ENCODE measurements around the gene HBEGF.

Gene HBEGF

GRCh38 chr5:140331638-140332037, 14.8 kb downstream of the HBEGF start:
- no peak for DNase-seq

DNA sequence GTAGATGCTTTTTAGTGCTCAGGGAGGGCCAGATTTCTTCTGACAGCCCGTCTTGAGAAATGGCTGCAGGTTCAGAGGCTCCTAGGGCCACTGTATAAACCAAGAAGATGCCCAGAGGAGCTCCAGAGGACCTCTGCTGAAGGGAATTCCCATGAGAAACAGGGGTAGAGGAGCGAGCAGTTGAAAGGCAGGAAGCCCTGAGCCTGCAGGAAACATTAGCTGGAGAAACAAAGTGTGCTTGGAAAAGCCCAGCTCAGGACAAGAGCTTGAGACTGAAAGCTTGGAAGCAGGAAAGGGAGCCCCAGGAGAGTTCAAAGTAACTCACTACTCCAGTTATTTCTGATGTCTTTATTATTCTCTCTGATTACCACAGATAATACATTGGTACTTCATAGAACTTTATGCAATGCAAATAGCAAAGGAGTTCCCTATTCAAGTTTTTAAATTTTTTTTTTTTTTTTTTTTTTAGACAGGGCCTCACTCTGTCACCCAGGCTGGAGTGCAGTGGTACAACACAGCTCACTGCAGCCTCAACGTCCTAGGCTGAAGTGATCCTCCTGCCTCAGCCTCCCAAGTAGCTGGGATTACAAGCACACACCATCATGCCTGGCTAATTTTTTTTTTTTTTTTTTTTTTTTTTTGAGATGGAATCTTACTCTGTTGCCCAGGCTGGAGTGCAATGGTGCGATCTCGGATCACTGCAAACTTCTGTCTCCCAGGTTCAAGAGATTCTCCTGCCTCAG, 16.5 kb downstream of the HBEGF start:
- no peak for DNase-seq

DNA sequence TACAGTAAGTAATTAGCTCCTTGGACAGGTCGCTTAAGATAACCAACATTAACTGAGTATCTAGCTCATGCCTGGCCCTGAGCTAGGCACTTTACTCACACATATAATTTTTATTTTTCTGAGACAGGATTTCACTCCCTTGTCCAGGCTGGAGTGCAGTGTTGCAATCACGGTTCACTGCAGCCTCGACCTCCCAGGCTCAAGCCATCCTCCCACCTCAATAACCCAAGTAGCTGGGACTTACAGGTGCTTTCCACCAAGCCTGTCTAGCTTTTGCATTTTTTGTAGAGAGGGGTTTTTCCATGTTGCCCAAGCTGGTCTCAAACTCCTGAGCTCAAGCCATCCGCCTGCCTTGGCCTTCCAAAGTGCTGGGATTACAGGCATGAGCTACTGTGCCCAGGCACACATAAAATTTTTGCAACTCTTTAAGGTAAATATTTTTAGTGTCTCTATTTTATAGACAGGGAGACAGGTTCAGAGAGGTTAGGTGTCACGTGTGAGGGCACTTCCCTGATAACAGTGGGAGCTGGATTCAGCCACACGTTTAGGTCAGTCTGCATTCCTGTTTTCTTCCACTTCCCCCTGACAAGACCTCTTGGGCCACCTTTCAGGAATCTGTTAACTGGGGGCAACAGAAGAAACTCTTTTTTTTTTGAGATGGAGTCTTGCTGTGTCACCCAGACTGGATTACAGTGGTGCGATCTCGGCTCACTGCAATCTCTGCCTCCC, 18.2 kb downstream of the HBEGF start:
- DNase-seq = no peak

DNA sequence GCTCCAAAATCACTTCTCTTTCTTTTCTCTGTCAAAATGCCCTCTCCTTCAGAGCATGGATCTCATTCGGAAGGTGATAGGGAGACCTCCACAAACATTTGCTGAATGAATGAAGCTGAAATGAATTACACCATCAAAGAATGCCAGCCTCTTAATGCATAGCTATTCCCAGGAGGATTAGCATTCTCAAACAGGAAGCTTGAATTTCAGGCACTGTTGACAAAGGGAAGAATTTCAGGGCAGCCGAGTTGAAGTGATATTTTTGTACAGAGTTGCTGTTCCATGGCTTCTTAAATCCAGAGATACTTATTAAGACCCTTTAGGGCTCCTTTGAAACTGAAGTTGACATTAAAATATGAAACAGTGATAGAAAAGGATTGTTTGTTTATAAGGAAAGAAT, 18.8 kb downstream of the HBEGF start:
- DNase-seq = no peak

DNA sequence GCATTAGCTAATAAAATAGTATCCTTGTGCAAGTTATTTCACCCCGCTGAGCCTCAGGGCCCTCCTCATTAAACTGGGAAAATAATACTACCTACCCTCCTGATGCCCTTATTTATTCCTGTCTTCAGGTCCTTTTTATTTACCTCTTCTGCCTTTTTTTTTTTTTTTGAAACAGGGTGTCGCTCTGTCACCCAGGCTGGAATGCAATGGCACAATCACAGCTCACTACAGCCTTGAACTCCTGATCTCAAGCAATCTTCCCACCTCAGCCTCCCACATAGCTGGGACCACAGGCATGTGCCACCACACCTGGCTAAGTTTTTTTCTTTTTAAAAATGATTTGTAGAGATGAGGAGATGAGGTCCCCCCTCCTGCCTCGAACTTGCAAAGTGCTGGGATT, 20.9 kb downstream of the HBEGF start:
- no peak for DNase-seq

DNA sequence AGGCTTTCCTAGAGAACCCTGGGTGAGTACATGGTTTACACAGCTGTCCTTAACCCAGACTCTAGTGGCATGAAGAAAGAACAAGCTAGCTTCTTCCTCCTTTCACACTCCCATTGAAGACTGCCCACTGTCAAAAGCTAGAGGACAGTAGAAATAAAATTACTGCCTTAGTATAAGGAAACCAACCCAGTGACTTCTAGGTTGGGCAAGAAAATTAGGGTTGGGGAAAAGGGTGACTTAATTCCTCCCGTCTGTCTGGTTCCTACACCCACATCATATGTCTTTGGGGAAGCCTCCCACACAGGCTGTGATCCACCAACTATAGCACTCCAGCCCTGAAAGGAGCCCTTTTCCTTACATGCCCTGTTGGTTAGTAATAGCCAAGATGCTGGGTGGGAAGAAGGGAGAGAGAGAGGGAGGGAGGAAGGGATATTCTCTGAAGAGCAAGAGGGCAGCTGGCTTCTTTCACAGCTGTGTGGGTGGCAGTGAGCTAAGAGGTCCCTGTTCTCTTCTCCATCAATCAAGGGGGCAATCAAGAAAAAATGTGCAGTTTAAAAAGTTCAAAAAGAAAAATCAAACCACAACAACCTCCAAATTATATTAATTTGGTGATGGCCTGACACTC, 21.7 kb downstream of the HBEGF start:
- DNase-seq = no peak

GRCh38 chr5:140324041-140324600, 22.3 kb downstream of the HBEGF start:
- DNase-seq = no peak

DNA sequence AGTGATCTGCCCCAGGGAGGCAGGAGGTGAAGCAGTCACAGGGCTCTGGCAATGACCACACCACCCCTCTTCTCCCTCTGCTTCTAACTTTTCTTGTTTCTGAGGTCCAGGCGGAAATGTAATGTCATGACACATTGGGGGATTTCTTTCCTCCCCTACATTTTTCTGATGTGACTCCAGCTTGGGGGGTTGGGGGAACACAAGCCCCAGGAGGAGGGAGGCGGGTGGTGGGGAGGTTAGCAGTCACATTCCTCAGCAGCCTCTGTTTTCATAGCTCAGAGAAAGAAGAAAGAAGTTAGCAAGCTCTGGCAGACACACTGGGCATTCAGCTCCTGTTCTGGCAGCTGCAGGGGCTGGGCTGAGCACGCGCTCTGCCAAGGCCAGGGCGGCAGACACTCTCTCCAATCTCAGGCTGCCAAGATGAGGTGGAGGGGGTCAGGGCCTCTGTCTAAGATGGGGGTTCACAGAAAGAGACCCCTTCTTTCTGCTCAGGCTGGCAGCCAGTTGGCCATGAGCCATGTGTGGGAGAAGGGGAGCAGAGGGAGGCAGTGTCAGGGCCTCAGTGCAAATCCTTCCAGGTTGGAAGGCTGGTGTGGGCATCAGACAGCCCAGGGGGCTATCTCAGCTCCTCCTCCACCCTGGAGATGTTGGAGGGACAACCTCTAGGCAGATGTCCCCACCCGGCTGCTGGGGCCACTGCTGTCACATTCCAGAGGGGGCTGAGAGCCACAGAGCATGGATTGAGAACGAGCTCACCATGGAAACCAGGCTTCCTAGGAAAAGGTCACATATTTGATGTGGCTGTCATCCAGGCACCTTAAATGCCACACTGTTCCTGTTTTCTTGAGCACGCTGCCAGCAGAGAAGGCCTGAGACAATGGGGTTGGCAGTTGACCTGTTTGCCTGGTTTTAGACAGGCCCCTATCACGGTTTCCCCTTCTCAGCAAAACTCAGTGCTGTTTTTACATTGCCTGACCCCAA, 23.4 kb downstream of the HBEGF start:
- peak; percentile 90 for DNase-seq

DNA sequence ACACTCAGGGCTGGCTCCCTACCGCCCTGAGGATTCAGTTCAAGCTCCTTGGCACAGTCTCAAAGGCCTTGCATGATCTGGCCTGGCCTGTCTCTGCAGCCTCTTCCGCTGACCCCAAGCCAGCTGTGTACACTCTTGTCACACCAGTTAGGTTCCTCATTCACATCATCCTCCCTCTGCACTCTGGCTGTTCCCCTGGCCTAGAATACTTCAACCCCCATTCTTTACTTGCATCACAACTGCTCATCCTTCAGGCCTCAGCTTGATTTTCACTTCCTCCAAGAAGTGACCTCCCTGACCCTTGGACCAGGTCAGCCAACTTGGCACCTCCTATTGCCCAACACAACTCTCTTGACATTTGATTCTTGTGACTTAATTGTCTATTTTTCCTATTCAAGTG, 24.6 kb downstream of the HBEGF start:
- DNase-seq = no peak

GRCh38 chr5:140319833-140320232, 26.6 kb downstream of the HBEGF start:
- no peak for DNase-seq

DNA sequence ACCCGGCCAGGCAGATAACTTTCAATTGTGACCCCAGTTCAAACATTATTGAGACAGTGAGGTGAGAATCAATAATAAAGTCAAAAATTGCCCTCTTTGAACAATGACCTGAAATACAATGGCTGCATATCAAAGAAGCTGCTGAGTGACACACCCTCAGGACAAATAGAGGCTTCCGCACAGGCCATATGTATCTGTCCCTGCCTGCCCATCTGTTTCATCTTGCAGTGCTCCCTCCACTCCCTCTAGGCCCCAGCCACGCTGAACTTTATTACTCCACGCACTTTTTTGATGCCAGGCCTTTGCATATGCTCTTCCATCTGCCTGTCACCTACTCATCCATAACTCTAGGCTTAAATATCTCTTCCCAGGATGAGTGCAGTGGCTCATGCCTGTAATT, 27.6 kb downstream of the HBEGF start:
- no peak for DNase-seq

DNA sequence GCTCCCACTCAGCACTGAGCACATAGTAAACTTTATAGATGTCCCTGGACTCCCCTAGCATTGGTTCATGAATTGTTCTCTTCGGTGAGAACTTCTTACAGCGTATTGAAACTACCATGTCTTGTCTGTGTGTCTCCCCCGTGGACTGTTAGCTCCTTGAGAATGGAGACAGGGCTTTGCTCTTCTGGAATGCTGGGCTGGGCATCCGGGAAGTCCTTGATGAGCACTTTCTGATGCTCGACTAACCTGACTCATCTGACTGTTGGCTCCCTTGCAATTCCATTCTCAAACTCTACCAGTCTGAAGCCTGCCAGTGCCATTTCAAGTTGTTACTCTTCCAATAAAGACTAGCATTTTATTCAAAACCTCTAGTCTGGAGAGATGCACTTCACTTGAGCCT, 28.5 kb downstream of the HBEGF start:
- peak; percentile 67 to 82 for DNase-seq

- no peak for DNase-seq
These were observed 33.6 kb downstream of the HBEGF start for GRCh38 chr5:140312791-140313189.

GRCh38 chr5:140312067-140312790, 34.2 kb downstream of the HBEGF start:
- peak; percentile 90 to 94 for DNase-seq

GRCh38 chr5:140311011-140311467, 35.4 kb downstream of the HBEGF start:
- peak; percentile 38 to 80 for DNase-seq

GRCh38 chr5:140310434-140310833, 36.0 kb downstream of the HBEGF start:
- no peak for DNase-seq

GRCh38 chr5:140309706-140310249, 36.6 kb downstream of the HBEGF start:
- DNase-seq = no peak

DNA sequence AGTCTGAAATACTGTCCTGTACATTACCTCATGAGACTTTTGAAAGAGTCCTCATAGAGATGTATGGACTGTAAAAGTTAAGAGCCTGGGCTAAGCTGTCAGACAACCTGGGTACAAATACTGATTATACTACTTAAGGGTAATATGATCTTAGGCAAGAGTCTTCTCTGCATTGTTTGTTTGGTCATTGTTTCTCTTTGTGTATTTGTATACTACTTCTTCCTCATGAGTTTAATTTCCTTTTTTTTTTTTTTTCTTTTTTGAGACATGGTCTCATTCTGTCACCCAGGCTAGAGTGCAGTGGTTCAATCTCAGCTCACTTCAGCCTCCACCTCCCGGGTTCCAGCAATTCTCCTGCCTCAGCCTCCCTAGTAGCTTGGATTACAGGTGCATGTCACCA, 40.9 kb downstream of the HBEGF start:
- no peak for DNase-seq

- DNase-seq = no peak
These were observed 42.4 kb downstream of the HBEGF start for GRCh38 chr5:140303966-140304365.

GRCh38 chr5:140302786-140303639, 43.4 kb downstream of the HBEGF start, which contains the start of gene PFDN1:
Gene PFDN1 (minus strand): TSS chr5:140303101. CDS start chr5:140303073, 28 bp downstream.
- peak; percentile 95 to 98 for DNase-seq

Data from SW 1271 (cell line).